OCI-LY3 (cell line): ENCODE data around the gene ARHGAP26.

Experiments used
- H2AFZ ChIP-seq: fragments of 200-600, 300-600 bp; shearing (Covaris generic); 2 replicates; pipeline ENCODE4 v1.6.0; 2014; ENCODE audit warnings: antibody characterized with exemption, low read depth, low read length
- H3K27ac ChIP-seq: fragments of 200-600, 300-600 bp; sonication (generic); 2 replicates; pipeline ENCODE4 v1.5.1; 2014; ENCODE audit warnings: mild to moderate bottlenecking, low read length, moderate library complexity, mixed read lengths
- H3K27me3 ChIP-seq: fragments of 200-600, 300-600 bp; sonication (generic); 2 replicates; pipeline ENCODE4 v1.6.1; 2014; ENCODE audit warnings: low read depth, low read length, mixed read lengths
- H3K36me3 ChIP-seq: fragments of 200-600, 300-600 bp; sonication (generic); replicated peaks from 2 replicates; pipeline ENCODE3; 2014; ENCODE audit warnings: low read depth, low read length, mixed read lengths
- H3K4me1 ChIP-seq: fragments of 300-600, 200-600 bp; sonication (generic); 2 replicates; pipeline ENCODE4 v1.6.1; 2014; ENCODE audit warnings: low read length, mixed read lengths
- H3K4me2 ChIP-seq: fragments of 200-600, 300-600 bp; sonication (generic); 2 replicates; pipeline ENCODE4 v1.6.1; 2014; ENCODE audit warnings: low read length, mixed read lengths
- H3K4me3 ChIP-seq: fragments of 300-600, 200-600 bp; sonication (generic); 2 replicates; pipeline ENCODE4 v1.5.1; 2014; ENCODE audit warnings: antibody characterized with exemption, mild to moderate bottlenecking, low read length, moderate library complexity
- H3K79me2 ChIP-seq: fragments of 300-600, 200-600 bp; shearing (Covaris generic); 2 replicates; pipeline ENCODE4 v1.6.1; 2014; ENCODE audit warnings: mild to moderate bottlenecking, low read length, mixed read lengths
- H3K9ac ChIP-seq: fragments of 300-600, 200-600 bp; shearing (Covaris generic); 2 replicates; pipeline ENCODE4 v1.6.0; 2014; ENCODE audit warnings: mild to moderate bottlenecking, low read length, moderate library complexity
- H3K9me3 ChIP-seq: fragments of 200-600, 300-600 bp; shearing (Covaris generic); 2 replicates; pipeline ENCODE4 v1.6.1; 2014; ENCODE audit warnings: low read length, mixed read lengths; ENCODE audit not compliant: insufficient read depth
- H4K20me1 ChIP-seq: fragments of 200-600, 300-600 bp; sonication (generic); 2 replicates; pipeline ENCODE4 v1.6.1; 2016; ENCODE audit warnings: low read length, mixed read lengths; ENCODE audit not compliant: insufficient read depth
- CTCF ChIP-seq: fragments of 200-600, 300-600 bp; sonication (generic); IDR thresholded peaks from 2 replicates; pipeline ENCODE4 v1.5.1; 2014; ENCODE audit warnings: antibody characterized with exemption, low read length, low read depth
- EZH2phosphoT487 ChIP-seq: fragments of 200-600 bp; shearing (Covaris generic); IDR thresholded peaks from 2 replicates; pipeline ENCODE4 v1.6.1; 2018; ENCODE audit warnings: antibody characterized with exemption, mixed run types, low read depth

Gene ARHGAP26

GRCh38 chr5:142772446-142773293 is 2.5 kb downstream of the ARHGAP26 start:
- Histone ChIP-seq H3K4me1 (peaks cover 9% of the 10 kb centered on the region; the same call in 1 of the 2 replicates), H3K27ac (no peak overlapping the region), H3K9me3 (no peaks in the 10 kb centered on the region), H3K4me2 (no peak overlapping the region), H4K20me1 (no peaks in the 10 kb centered on the region), H3K9ac (no peak overlapping the region), H3K79me2 (no peaks in the 10 kb centered on the region), H3K27me3 (peaks cover 21% of the 10 kb centered on the region), H3K4me3 (no peak overlapping the region), H2AFZ (no peak overlapping the region), H3K36me3 (no peaks in the 10 kb centered on the region)
- TF ChIP-seq CTCF (no peak), EZH2phosphoT487 (no peak)

GRCh38 chr5:142777099-142777498 is 6.9 kb downstream of the ARHGAP26 start:
- Histone ChIP-seq H3K9ac (no peak overlapping the region), H3K27ac (no peak overlapping the region), H3K9me3 (no peaks in the 10 kb centered on the region), H3K27me3 (peaks cover 11% of the 10 kb centered on the region), H3K4me1 (no peaks in the 10 kb centered on the region), H4K20me1 (no peaks in the 10 kb centered on the region), H3K4me3 (no peak overlapping the region), H2AFZ (no peak overlapping the region), H3K79me2 (no peaks in the 10 kb centered on the region), H3K4me2 (no peak overlapping the region), H3K36me3 (no peaks in the 10 kb centered on the region)
- TF ChIP-seq EZH2phosphoT487 (no peak), CTCF (no peak)

GRCh38 chr5:142777850-142778249 is 7.7 kb downstream of the ARHGAP26 start:
- H3K4me1 ChIP-seq: no peaks in the 10 kb centered on the region
- H3K4me2 ChIP-seq: no peak overlapping the region
- H3K9me3 ChIP-seq: no peaks in the 10 kb centered on the region
- H3K36me3 ChIP-seq: no peaks in the 10 kb centered on the region
- no peaks in the 10 kb centered on the region for H3K79me2 ChIP-seq
- H2AFZ ChIP-seq: no peak overlapping the region
- H3K9ac ChIP-seq: no peak overlapping the region
- no peaks in the 10 kb centered on the region for H4K20me1 ChIP-seq
- no peak overlapping the region for H3K4me3 ChIP-seq
- H3K27me3 ChIP-seq: 0 out of 2 replicates have a peak, but pooled peaks cover 5% of the 10 kb centered on the region
- no peak overlapping the region for H3K27ac ChIP-seq
- TF ChIP-seq CTCF (no peak), EZH2phosphoT487 (no peak)

- Histone ChIP-seq H3K27me3 (no peaks in the 10 kb centered on the region), H3K9ac (no peak overlapping the region), H3K27ac (no peak overlapping the region), H3K4me2 (no peak overlapping the region), H4K20me1 (no peaks in the 10 kb centered on the region), H3K79me2 (no peaks in the 10 kb centered on the region), H3K9me3 (no peaks in the 10 kb centered on the region), H3K4me1 (peaks cover 11% of the 10 kb centered on the region), H3K36me3 (no peaks in the 10 kb centered on the region), H3K4me3 (no peak overlapping the region), H2AFZ (no peak overlapping the region)
- TF ChIP-seq CTCF (no peak), EZH2phosphoT487 (no peak)
Measured at GRCh38 chr5:142779163-142779840, 9.1 kb downstream of the ARHGAP26 start.
